Adrenal gland (tissue), 5 donors: ENCODE data around the gene CALCOCO2.

Experiments used
- CTCF ChIP-seq, 6 experiments: fragments of 450-650 bp in 4 of 6; fragments of 200-600 bp in 2 of 6; sonication (generic) in 1 of 6; IDR thresholded peaks; 1 replicate in 5 of 6; 2 replicates in 1 of 6; pipeline versions ENCODE4 v1.5.1 to v1.8.0; 2016 to 2021; ENCODE audit warnings: antibody characterized with exemption in 6 of 6, mild to moderate bottlenecking in 2 of 6, moderate library complexity in 1 of 6
- POLR2A ChIP-seq, 2 donors: fragments of 450-650 bp; IDR thresholded peaks; one replicate each; pipeline ENCODE4 v1.6.1; 2017; ENCODE audit warnings: antibody characterized with exemption in 2 of 2, mild to moderate bottlenecking in 2 of 2, moderate library complexity in 1 of 2
- donor health status: DM: no; HTN: no; CAD: no.

- TF ChIP-seq CTCF (IDR thresholded peaks at IDR 0.05) (no peak), POLR2A (IDR thresholded peaks at IDR 0.05) (no peak)
Observed at GRCh38 chr17:48871551-48872351, 40.9 kb downstream of the CALCOCO2 start.
